K562 (cell line): ENCODE measurements around the gene NRN1. TPM values are rescaled to one million over a fixed set of nuclear protein-coding genes. Genes with fewer than 3 reads are reported as not detected.
"Not testable (repeated sequence)": the region's sequence is repeated elsewhere in the genome, so short reads cannot be mapped to it uniquely, and the experiment has no call there.

Source experiments
- ATAC-seq: fragments of 200-7000 bp; cut with Tn5 transposase; 3 replicates; pipeline ENCODE4 v1.9.1; 2020; ENCODE audit warnings: moderate library complexity
- BruUV-seq: library from RNA; stranded (reverse); fragments of 400-500 nt; replicated peaks from 2 replicates; lab custom pipeline; 2021; lab: Mats Ljungman, UMichigan
- CTCF ChIA-PET: fragments of 300-600 bp; formaldehyde crosslinking; extraction: SDS; loops from one replicate; lab custom pipeline; 2021; ENCODE audit warnings: low intra/inter-chr PET ratio; lab: Yijun Ruan, JAX
- POLR2A ChIA-PET: fragments of 300-600, 350-650 bp; sonication (Branson Sonifier 250); formaldehyde crosslinking; extraction: SDS; loops from one replicate; lab custom pipeline; 2021; ENCODE audit warnings: antibody characterized with exemption, inconsistent platforms; lab: Yijun Ruan, JAX
- DNase-seq, 4 experiments: peaks; one replicate each; pipeline versions ENCODE4 v3.0.0 to v3.0.0-alpha.2; 2011 to 2018; ENCODE audit warnings: low spot score in 3 of 4, mixed read lengths in 3 of 4; ENCODE audit errors: extremely low read depth in 1 of 4
- FAIRE-seq: peaks from 2 replicates; lab custom pipeline; 2011; peaks lifted over from hg19 to GRCh38; lab: Jason Lieb, UNC
- H2AFZ ChIP-seq: 2 replicates; pipeline ENCODE4 v1.6.0; 2011; ENCODE audit warnings: low read depth, low read length, control low read depth, inconsistent platforms
- H3K27ac ChIP-seq: fragments of 200-600 bp; 3 replicates; pipeline ENCODE4 v1.8.0; 2011; ENCODE audit warnings: low read depth, mild to moderate bottlenecking, control low read depth, inconsistent platforms, low read length, moderate library complexity, mixed read lengths; ENCODE audit errors: extremely low read depth
- H3K27me3 ChIP-seq, 2 experiments: fragments of 300-600 bp in 1 of 2; 2 replicates in 1 of 2; 3 replicates in 1 of 2; pipeline versions ENCODE4 v1.6.0 to v1.8.0; 2011; ENCODE audit warnings: inconsistent platforms in 2 of 2, low read length in 2 of 2, mild to moderate bottlenecking in 1 of 2, mixed read lengths in 1 of 2, moderate library complexity in 1 of 2; ENCODE audit not compliant: control insufficient read depth in 2 of 2, insufficient read depth in 2 of 2
- H3K36me3 ChIP-seq: fragments of 300-600 bp; 3 replicates; pipeline ENCODE4 v1.8.0; 2011; ENCODE audit warnings: mild to moderate bottlenecking, low read length, inconsistent platforms; ENCODE audit not compliant: control insufficient read depth, insufficient read depth
- H3K4me1 ChIP-seq, 2 experiments: fragments of 200-600 bp in 1 of 2; replicated peaks in 1 of 2; 2 replicates in 1 of 2; 3 replicates in 1 of 2; pipeline versions ENCODE4 v1.5.1 to v1.8.0; 2011; ENCODE audit warnings: inconsistent platforms in 2 of 2, low read length in 2 of 2, mild to moderate bottlenecking in 1 of 2, mixed read lengths in 1 of 2, moderate library complexity in 1 of 2; ENCODE audit not compliant: control insufficient read depth in 2 of 2, insufficient read depth in 2 of 2
- H3K4me2 ChIP-seq: 2 replicates; pipeline ENCODE4 v1.6.1; 2011; ENCODE audit warnings: low read length, control low read depth, inconsistent platforms, mixed read lengths; ENCODE audit not compliant: insufficient read depth
- H3K4me3 ChIP-seq: fragments of 200-600 bp; sonication (generic), shearing (Covaris generic); 2 replicates; pipeline ENCODE4 v1.5.1; 2016; ENCODE audit warnings: control low read depth, inconsistent platforms
- H3K79me2 ChIP-seq: fragments of 200-600 bp; 3 replicates; pipeline ENCODE4 v1.8.0; 2011; ENCODE audit warnings: low read length, inconsistent platforms; ENCODE audit not compliant: control insufficient read depth, insufficient read depth
- H3K9ac ChIP-seq, 2 experiments: 2 replicates each; pipeline versions ENCODE4 v1.6.0 to v1.6.1; 2011; ENCODE audit warnings: low read depth in 2 of 2, low read length in 2 of 2, control low read depth in 1 of 2, inconsistent platforms in 1 of 2, mild to moderate bottlenecking in 1 of 2, mixed read lengths in 1 of 2; ENCODE audit not compliant: insufficient read depth in 1 of 2
- H3K9me1 ChIP-seq: one replicate; pipeline ENCODE4 v1.6.0; 2011; ENCODE audit warnings: inconsistent platforms, mild to moderate bottlenecking, low read length, moderate library complexity; ENCODE audit not compliant: control insufficient read depth, insufficient read depth
- H3K9me3 ChIP-seq: replicated peaks from 2 replicates; pipeline ENCODE4 v1.5.1; 2011; ENCODE audit warnings: low read depth, low read length, inconsistent platforms; ENCODE audit not compliant: control insufficient read depth, insufficient read depth
- H4K20me1 ChIP-seq: replicated peaks from 2 replicates; pipeline ENCODE4 v1.6.1; 2011; ENCODE audit warnings: low read length, inconsistent platforms, mixed read lengths; ENCODE audit not compliant: control insufficient read depth, insufficient read depth
- GTF2B ChIP-seq: IDR thresholded peaks from 2 replicates; pipeline ENCODE4 v1.6.1; 2011; ENCODE audit not compliant: insufficient read length; ENCODE audit errors: extremely low read depth
- HNRNPK ChIP-seq: fragments of 200-400 bp; formaldehyde crosslinking; IDR thresholded peaks from one replicate; pipeline ENCODE4 v1.6.1; 2018; ENCODE audit warnings: mild to moderate bottlenecking, low read depth, low read length; ENCODE audit not compliant: poor library complexity, severe bottlenecking
- PTRF ChIP-seq: fragments of 450-650 bp; IDR thresholded peaks from 2 replicates; pipeline ENCODE4 v1.6.1; 2016; ENCODE audit warnings: mild to moderate bottlenecking, missing genetic modification characterization, missing compliant biosample characterization
- ZBTB9 ChIP-seq: fragments of 450-650 bp; formaldehyde crosslinking; IDR thresholded peaks from 2 replicates; pipeline ENCODE4 v1.4.0; 2020; ENCODE audit warnings: mild to moderate bottlenecking, moderate library complexity
- ZNF311 ChIP-seq: fragments of 250-450 bp; sonication (Bioruptor Pico); IDR thresholded peaks from 2 replicates; pipeline ENCODE4 v1.4.0; 2020; ENCODE audit warnings: mild to moderate bottlenecking, moderate library complexity
- WGBS: fragments of 100-300 bp; shearing (Covaris generic); methylation state at CpG from one replicate; pipeline ENCODE4 v1.1.6; 2016; ENCODE audit warnings: low coverage, mixed read lengths; ENCODE audit not compliant: insufficient coverage; ENCODE audit errors: missing lambda C conversion rate; 5-methylcytosine and 5-hydroxymethylcytosine counted together
- in situ Hi-C: fragments of 300-500 bp; cut with MboI; formaldehyde crosslinking; loops from 4 replicates; pipeline ENCODE4 v1.15.0; 2018; ENCODE audit warnings: inconsistent platforms, mixed read lengths
- intact Hi-C: fragments of 100-400 bp; cut with micrococcal nuclease; formaldehyde crosslinking; loops from 2 replicates; pipeline ENCODE4 v1.14.2; 2022
- polyA plus RNA-seq, 8 experiments: library from polyadenylated mRNA; depleted of rRNA in 4 of 8; stranded (reverse) in 5 of 8; unstranded in 3 of 8; fragments of >200 nt; fragmentation: Nextera tagmentation in 2 of 8; fragmentation: Illumina TruSeq in 1 of 8; extraction: Ambion mirVana in 2 of 8; extraction: Trizol in 1 of 8; gene quantifications; 2 replicates each; pipeline versions ENCODE4 v1.2.1 to v1.2.3, GENCODE V29; 2011 to 2014; ENCODE audit warnings: inconsistent platforms in 1 of 8, missing spikeins in 1 of 8
- total RNA-seq, 7 experiments: library from RNA; depleted of rRNA in 6 of 7; stranded (reverse); fragments of >200 nt in 6 of 7; fragmentation: Illumina TruSeq in 2 of 7; extraction: Trizol in 2 of 7; gene quantifications; 2 replicates each; pipeline versions ENCODE4 v1.2.1 to v1.2.3, GENCODE V29; 2011 to 2021; ENCODE audit warnings: low replicate concordance in 1 of 7
- TF ChIP-seq, protein P1 (sequence below), 2 experiments: IDR thresholded peaks in 1 of 2; conservative IDR thresholded peaks in 1 of 2; 2 replicates each; pipeline ENCODE4 v1.6.1; 2016; ENCODE audit warnings: low read depth in 2 of 2, mild to moderate bottlenecking in 1 of 2, missing compliant biosample characterization in 1 of 2, missing genetic modification characterization in 1 of 2, moderate library complexity in 1 of 2
- TF ChIP-seq, protein P2 (sequence below): fragments of 250-450 bp; sonication (Bioruptor Pico); IDR thresholded peaks from 2 replicates; pipeline ENCODE4 v1.8.0; 2021; ENCODE audit warnings: borderline replicate concordance, mild to moderate bottlenecking, moderate library complexity; ENCODE audit not compliant: poor library complexity, severe bottlenecking

NRN1 gene
- total and polyA plus RNA-seq, 9 of the 15 experiments (the other 6 are each of a cell fraction or from before 2014, with no cell fraction given) = not detected

- ATAC-seq (no peak), DNase-seq (no peak), FAIRE-seq (no peak)
- in situ Hi-C loops = no loop called here
- ChIA-PET POLR2A (interaction anchor here (0.6 kb wide), 1 partner anchor 11 kb away, joined by 3 read pairs; no protein-coding TSS in a partner anchor), CTCF (no interaction called here)
- BruUV-seq = no TSS peak
- under 1% methylated on average over 11 of the region's 11 CpGs for WGBS
- Histone ChIP-seq H3K4me1 (no peaks in the 10 kb centered on the region), H3K9me3 (no peaks in the 10 kb centered on the region), H4K20me1 (no peaks in the 10 kb centered on the region), H3K9me1 (no peaks in the 10 kb centered on the region), H3K79me2 (no peaks in the 10 kb centered on the region), H3K36me3 (no peaks in the 10 kb centered on the region), H3K4me3 (no peak overlapping the region), H3K27ac (no peak overlapping the region), H2AFZ (no peak overlapping the region), H3K27me3 (peaks cover 3 to 6% of the 10 kb centered on the region in 2 experiments; a peak in 2 of 5 replicates), H3K4me2 (no peak overlapping the region), H3K9ac (no peak overlapping the region)
- intact Hi-C loops = no loop called here
- TF ChIP-seq PTRF = no peak
- TF ChIP-seq, protein P1, sequence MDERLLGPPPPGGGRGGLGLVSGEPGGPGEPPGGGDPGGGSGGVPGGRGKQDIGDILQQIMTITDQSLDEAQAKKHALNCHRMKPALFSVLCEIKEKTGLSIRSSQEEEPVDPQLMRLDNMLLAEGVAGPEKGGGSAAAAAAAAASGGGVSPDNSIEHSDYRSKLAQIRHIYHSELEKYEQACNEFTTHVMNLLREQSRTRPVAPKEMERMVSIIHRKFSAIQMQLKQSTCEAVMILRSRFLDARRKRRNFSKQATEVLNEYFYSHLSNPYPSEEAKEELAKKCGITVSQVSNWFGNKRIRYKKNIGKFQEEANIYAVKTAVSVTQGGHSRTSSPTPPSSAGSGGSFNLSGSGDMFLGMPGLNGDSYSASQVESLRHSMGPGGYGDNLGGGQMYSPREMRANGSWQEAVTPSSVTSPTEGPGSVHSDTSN (CRISPR knock-in tag; IDR thresholded peaks at IDR 0.05; ENCODE audit: low read depth) = no peak
- TF ChIP-seq, protein P1 (tag; conservative IDR thresholded peaks at IDR 0.05; ENCODE audit: low read depth) = no peak
- no peak for TF ChIP-seq ZBTB9 (CRISPR knock-in tag)
- TF ChIP-seq ZNF311 (CRISPR knock-in tag) = no peak
- no peak for TF ChIP-seq HNRNPK
- TF ChIP-seq, protein P2, sequence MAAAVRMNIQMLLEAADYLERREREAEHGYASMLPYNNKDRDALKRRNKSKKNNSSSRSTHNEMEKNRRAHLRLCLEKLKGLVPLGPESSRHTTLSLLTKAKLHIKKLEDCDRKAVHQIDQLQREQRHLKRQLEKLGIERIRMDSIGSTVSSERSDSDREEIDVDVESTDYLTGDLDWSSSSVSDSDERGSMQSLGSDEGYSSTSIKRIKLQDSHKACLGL (CRISPR knock-in tag) = no peak
- TF ChIP-seq GTF2B = no peak
These were observed 37.6 kb downstream of the NRN1 start for GRCh38 chr6:5968817-5969734.

DNA sequence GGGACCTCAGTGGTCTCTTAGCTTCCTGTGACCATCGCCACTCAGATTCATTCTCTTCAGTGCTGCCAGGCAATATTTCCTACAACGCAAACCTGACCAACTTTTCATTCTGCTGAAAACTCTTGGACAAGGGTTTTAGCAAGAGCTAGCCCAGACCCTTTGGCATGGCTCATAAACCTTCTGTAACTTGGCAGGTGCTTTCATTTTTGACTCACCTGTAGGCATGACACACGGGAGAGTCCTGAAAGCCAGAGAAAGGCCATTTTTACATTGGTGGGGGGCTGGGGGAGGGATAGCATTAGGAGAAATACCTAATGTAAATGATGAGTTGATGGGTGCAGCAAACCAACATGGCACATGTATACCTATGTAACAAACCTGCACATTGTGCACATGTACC lies 38.7 kb downstream of the NRN1 start:
- FAIRE-seq, H3K79me2 ChIP-seq, H3K4me1 ChIP-seq, H3K9me3 ChIP-seq, intact Hi-C loops, H3K36me3 ChIP-seq, H3K9ac ChIP-seq, H3K4me3 ChIP-seq, H3K27ac ChIP-seq, in situ Hi-C loops, BruUV-seq, DNase-seq, H2AFZ ChIP-seq, H4K20me1 ChIP-seq, H3K27me3 ChIP-seq, H3K9me1 ChIP-seq, H3K4me2 ChIP-seq, CTCF ChIA-PET, ATAC-seq: not testable (repeated sequence)
- POLR2A ChIA-PET = interaction anchor here (0.5 to 0.7 kb wide), 3 partner anchors 11 to 1520 kb away, joined by 3 read pairs; no protein-coding TSS in a partner anchor
- WGBS = 0% methylated on average over 3 of the region's 3 CpGs
